Measurements from ENCODE around the gene PPP1R1C.

DNA sequence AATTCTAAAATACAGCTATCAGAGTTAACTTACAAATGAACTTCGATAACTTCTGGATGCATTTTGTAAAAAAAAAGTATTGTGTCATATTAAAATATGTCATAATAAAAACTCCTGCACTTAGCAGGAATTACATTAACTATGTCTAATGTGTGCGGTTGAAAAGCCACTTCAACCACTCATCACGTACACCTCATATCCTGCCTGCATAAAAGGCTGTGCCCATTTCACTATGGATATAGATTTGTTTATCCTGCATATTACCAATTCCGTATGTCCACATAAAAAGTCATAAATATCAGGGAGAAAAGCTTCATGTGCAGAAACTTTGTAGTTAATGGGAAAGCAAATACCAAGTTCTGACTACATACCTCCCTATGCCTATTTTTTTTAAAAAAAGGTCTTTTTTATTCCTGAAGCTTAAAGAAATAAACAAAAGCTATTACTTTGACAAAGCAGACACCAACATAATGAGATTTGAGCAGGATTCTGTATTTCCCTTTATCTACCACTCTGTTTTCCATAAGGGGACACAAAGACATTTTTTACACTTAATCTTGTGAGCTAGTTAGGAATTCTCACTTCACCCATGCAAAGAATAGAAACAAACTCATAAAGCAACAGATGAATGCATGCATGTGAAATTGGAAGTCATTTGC is 96.1 kb downstream of the PPP1R1C start:
- TF ChIP-seq, protein P1, sequence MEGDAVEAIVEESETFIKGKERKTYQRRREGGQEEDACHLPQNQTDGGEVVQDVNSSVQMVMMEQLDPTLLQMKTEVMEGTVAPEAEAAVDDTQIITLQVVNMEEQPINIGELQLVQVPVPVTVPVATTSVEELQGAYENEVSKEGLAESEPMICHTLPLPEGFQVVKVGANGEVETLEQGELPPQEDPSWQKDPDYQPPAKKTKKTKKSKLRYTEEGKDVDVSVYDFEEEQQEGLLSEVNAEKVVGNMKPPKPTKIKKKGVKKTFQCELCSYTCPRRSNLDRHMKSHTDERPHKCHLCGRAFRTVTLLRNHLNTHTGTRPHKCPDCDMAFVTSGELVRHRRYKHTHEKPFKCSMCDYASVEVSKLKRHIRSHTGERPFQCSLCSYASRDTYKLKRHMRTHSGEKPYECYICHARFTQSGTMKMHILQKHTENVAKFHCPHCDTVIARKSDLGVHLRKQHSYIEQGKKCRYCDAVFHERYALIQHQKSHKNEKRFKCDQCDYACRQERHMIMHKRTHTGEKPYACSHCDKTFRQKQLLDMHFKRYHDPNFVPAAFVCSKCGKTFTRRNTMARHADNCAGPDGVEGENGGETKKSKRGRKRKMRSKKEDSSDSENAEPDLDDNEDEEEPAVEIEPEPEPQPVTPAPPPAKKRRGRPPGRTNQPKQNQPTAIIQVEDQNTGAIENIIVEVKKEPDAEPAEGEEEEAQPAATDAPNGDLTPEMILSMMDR (IDR thresholded peaks at IDR 0.05; ENCODE audit: poor library complexity, severe bottlenecking): no peak
- TF ChIP-seq EZH2 (IDR thresholded peaks at IDR 0.05; ENCODE audit: borderline replicate concordance, insufficient read depth, low read length, poor library complexity, severe bottlenecking): no peak
- no peak for TF ChIP-seq POLR2AphosphoS5 (IDR thresholded peaks at IDR 0.05)
- TF ChIP-seq, protein P2, sequence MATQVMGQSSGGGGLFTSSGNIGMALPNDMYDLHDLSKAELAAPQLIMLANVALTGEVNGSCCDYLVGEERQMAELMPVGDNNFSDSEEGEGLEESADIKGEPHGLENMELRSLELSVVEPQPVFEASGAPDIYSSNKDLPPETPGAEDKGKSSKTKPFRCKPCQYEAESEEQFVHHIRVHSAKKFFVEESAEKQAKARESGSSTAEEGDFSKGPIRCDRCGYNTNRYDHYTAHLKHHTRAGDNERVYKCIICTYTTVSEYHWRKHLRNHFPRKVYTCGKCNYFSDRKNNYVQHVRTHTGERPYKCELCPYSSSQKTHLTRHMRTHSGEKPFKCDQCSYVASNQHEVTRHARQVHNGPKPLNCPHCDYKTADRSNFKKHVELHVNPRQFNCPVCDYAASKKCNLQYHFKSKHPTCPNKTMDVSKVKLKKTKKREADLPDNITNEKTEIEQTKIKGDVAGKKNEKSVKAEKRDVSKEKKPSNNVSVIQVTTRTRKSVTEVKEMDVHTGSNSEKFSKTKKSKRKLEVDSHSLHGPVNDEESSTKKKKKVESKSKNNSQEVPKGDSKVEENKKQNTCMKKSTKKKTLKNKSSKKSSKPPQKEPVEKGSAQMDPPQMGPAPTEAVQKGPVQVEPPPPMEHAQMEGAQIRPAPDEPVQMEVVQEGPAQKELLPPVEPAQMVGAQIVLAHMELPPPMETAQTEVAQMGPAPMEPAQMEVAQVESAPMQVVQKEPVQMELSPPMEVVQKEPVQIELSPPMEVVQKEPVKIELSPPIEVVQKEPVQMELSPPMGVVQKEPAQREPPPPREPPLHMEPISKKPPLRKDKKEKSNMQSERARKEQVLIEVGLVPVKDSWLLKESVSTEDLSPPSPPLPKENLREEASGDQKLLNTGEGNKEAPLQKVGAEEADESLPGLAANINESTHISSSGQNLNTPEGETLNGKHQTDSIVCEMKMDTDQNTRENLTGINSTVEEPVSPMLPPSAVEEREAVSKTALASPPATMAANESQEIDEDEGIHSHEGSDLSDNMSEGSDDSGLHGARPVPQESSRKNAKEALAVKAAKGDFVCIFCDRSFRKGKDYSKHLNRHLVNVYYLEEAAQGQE (IDR thresholded peaks at IDR 0.05; ENCODE audit: borderline replicate concordance): no peak
- TF ChIP-seq TAF1 (IDR thresholded peaks at IDR 0.05; ENCODE audit: low read depth): no peak

Data from neural cell (in vitro differentiated cells).